ENCODE measurements around the gene OR4D9. TPM values are rescaled to one million over a fixed set of nuclear protein-coding genes. Genes with fewer than 3 reads are reported as not detected.

Gene OR4D9
- total RNA-seq, 1 donor from 2014 or later, result not detected

Other genes starting within 250 kb of the OR4D9 start
- gene OR5AN1, start 152.6 kb upstream of the OR4D9 start, total RNA-seq, result not detected in 2 replicates
- gene OR5A2, start 85.1 kb upstream of the OR4D9 start, total RNA-seq, result not detected in 2 replicates
- not detected in 2 replicates for gene OR5A1, start 75.1 kb upstream of the OR4D9 start, total RNA-seq
- gene OR4D6, start 54.6 kb upstream of the OR4D9 start, total RNA-seq, result not detected in 2 replicates
- not detected in 2 replicates for gene OR4D10, start 38.2 kb upstream of the OR4D9 start, total RNA-seq
- gene OR4D11, start 8.0 kb upstream of the OR4D9 start, total RNA-seq, result not detected in 2 replicates
- 27.1 and 30.3 TPM in 2 replicates for gene OSBP, start 104.2 kb downstream of the OR4D9 start, total RNA-seq
- gene PATL1, start 157.5 kb downstream of the OR4D9 start, total RNA-seq, result 28.5 and 28.7 TPM in 2 replicates
- gene OR10V1, start 202.3 kb downstream of the OR4D9 start, total RNA-seq, result not detected in 2 replicates
- gene STX3, start 243.8 kb downstream of the OR4D9 start, total RNA-seq, result 64.0 and 73.5 TPM in 2 replicates